LNCAP (cell line): ENCODE data around the gene PPP4R1.

ENCODE experiments used
- CTCF ChIP-seq: fragments of 450-650 bp; IDR thresholded peaks from 2 replicates; pipeline ENCODE4 v1.5.1; 2017; ENCODE audit warnings: mild to moderate bottlenecking

PPP4R1 gene

GRCh38 chr18:9536354-9537152 lies 77.8 kb downstream of the PPP4R1 start:
- TF ChIP-seq CTCF, result no peak

DNA sequence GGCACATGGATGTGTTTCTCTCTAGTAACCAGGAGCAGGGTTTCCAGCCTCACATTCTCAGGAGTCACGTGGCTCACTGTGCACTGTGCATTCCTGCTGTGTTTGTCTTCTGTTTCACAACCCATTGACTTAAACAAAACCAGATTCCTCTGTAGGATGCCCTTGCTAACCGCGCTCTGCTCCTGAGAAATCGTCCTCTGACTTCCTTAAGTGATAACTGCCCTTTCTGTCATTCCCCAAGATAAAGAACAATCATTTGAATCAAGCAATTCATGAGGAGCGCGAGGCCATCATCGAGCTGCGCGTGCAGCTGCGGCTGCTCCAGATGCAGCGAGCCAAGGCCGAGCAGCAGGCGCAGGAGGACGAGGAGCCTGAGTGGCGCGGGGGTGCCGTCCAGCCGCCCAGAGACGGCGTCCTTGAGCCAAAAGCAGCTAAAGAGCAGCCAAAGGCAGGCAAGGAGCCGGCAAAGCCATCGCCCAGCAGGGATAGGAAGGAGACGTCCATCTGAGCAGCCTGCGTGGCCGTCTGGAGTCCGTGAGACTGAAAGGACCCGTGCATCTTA lies 78.8 kb downstream of the PPP4R1 start:
- TF ChIP-seq CTCF, result no peak

DNA sequence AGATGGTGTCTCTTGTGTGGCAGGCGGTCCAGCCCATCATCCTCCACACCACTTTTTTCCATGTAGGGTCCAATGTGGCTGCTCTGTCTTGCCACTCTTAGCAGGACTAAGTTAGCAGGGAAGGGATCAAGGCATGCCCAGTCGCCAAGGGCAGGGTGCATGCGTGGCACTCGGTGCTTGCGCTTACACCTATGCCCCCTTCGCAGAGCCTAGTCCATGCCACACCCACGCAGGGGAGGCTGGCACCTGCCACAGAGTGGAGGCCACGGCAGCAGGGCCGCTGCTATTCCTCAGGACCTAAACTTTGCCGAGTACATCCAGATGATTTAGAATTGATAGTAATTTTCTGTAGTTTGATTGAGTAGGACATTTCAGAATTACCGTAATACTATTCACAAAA lies 79.5 kb downstream of the PPP4R1 start:
- no peak for TF ChIP-seq CTCF

DNA sequence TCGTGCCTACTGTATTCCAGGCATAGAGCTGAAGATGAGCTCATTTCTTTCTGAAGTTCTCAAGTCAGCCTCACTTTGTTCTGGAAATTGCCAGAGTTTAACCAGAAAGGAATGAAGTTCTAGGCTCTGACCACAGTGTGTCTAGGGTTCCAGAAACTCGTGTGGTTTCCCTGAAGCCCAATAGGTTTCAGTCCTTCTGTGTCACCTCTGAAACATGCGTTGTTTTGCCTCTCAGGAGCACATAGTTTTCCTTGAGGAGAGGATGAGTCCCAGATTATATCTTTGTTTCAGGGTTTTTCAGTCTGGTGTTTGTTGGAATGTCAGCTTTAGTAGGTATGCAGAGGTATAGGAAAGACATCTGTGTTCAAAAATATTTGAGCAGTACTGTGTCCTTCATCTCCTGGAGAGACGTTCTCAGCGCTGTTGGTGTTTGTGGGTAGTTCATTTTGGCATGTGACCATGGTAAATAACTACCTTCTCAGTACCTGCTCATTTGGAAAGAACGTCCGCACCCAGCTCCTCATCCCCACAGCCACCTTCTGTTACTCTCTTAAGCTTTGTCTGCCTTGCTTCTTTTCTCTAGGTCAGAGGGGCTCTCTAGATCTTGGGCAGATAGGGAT lies 82.5 kb downstream of the PPP4R1 start:
- no peak for TF ChIP-seq CTCF

- TF ChIP-seq CTCF, result no peak
These were observed 83.9 kb downstream of the PPP4R1 start for GRCh38 chr18:9530226-9531009.

- no peak for TF ChIP-seq CTCF
These were observed 87.9 kb downstream of the PPP4R1 start for GRCh38 chr18:9526458-9526857.

- TF ChIP-seq CTCF, result no peak
These were observed 91.4 kb downstream of the PPP4R1 start for GRCh38 chr18:9522952-9523351.
